A673 (cell line): ENCODE results near the gene RSPH1.

Source experiments
- EZH2 ChIP-seq: fragments of 200-600 bp; sonication (generic); IDR thresholded peaks from 2 replicates; pipeline ENCODE4 v1.6.1; 2017; ENCODE audit warnings: borderline replicate concordance, low read depth, mild to moderate bottlenecking, mixed read lengths, antibody characterized with exemption, low read length; ENCODE audit not compliant: poor library complexity, severe bottlenecking
- TF ChIP-seq, protein P1 (sequence below): fragments of 300-800, 200-600 bp; sonication (generic); conservative IDR thresholded peaks from 2 replicates; pipeline ENCODE4 v1.5.1; 2017; ENCODE audit warnings: low read depth, mild to moderate bottlenecking, antibody characterized with exemption, low read length, moderate library complexity, mixed read lengths

DNA sequence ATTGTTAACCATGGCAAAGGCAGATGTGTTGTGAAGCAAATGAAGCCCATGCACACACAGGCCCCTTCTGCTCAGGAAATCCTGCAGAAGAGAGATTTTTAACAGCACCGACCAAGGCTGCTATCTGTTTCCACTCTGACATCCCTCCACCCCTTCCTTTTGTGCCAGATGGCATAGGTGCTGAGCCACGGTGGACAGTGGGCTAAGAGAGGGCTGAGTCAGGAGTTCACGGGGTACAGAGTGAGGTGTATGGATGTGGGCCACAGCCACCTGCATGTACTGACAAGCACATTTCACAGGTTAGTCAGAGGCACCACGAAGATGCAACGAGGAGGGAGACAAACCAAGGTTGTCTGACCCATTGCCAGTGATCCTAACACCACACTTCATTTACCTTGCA is 9.5 kb downstream of the RSPH1 start:
- TF ChIP-seq, protein P1, sequence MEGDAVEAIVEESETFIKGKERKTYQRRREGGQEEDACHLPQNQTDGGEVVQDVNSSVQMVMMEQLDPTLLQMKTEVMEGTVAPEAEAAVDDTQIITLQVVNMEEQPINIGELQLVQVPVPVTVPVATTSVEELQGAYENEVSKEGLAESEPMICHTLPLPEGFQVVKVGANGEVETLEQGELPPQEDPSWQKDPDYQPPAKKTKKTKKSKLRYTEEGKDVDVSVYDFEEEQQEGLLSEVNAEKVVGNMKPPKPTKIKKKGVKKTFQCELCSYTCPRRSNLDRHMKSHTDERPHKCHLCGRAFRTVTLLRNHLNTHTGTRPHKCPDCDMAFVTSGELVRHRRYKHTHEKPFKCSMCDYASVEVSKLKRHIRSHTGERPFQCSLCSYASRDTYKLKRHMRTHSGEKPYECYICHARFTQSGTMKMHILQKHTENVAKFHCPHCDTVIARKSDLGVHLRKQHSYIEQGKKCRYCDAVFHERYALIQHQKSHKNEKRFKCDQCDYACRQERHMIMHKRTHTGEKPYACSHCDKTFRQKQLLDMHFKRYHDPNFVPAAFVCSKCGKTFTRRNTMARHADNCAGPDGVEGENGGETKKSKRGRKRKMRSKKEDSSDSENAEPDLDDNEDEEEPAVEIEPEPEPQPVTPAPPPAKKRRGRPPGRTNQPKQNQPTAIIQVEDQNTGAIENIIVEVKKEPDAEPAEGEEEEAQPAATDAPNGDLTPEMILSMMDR = no peak
- no peak for TF ChIP-seq EZH2
